ENCODE measurements around the gene RYR3. TPM values are rescaled to one million over a fixed set of nuclear protein-coding genes. Genes with fewer than 3 reads are reported as not detected.

The RYR3 gene
- total RNA-seq, 4 donors from 2014 or later, result 3.7 to 7.2 (median 4.5) TPM

DNA sequence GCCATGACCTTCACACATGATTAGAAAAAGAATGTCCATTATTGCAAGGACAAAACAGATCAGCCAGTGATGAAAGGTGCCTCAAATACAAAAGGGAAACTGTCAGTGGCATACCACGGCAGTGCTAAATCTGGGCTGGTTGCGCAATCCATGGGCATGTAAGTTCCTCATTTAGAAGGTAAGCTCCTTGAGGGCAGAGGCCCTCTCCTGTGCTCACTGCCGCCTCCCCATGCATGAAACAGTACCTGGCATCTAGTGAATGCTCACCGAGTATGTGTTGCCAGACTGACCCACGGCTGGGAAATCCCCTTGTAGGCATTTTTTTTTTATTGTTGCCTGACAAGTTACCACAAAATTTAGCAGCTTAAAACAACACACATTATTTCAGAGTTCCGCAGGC lies 345.4 kb downstream of the RYR3 start:
- DNase-seq (ENCODE audit: extremely low spot score), result no peak
- WGBS, result 89% methylated on average over 6 of the region's 6 CpGs
- intact Hi-C loops (cut with DNase I), result no loop called here
- TF ChIP-seq POLR2A (IDR thresholded peaks at IDR 0.05; ENCODE audit: low read depth) (no peak), EP300 (IDR thresholded peaks at IDR 0.05) (no peak), POLR2AphosphoS5 (IDR thresholded peaks at IDR 0.05) (no peak)
- TF ChIP-seq, protein P1, sequence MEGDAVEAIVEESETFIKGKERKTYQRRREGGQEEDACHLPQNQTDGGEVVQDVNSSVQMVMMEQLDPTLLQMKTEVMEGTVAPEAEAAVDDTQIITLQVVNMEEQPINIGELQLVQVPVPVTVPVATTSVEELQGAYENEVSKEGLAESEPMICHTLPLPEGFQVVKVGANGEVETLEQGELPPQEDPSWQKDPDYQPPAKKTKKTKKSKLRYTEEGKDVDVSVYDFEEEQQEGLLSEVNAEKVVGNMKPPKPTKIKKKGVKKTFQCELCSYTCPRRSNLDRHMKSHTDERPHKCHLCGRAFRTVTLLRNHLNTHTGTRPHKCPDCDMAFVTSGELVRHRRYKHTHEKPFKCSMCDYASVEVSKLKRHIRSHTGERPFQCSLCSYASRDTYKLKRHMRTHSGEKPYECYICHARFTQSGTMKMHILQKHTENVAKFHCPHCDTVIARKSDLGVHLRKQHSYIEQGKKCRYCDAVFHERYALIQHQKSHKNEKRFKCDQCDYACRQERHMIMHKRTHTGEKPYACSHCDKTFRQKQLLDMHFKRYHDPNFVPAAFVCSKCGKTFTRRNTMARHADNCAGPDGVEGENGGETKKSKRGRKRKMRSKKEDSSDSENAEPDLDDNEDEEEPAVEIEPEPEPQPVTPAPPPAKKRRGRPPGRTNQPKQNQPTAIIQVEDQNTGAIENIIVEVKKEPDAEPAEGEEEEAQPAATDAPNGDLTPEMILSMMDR (IDR thresholded peaks at IDR 0.05), result no peak
- no peak overlapping the region for H3K27ac ChIP-seq (replicated peaks in 1 of 4)
- H3K4me1 ChIP-seq, result no peaks in the 10 kb centered on the region
- no peaks in the 10 kb centered on the region for H3K9me3 ChIP-seq
- H3K27me3 ChIP-seq, result no peaks in the 10 kb centered on the region
- no peaks in the 10 kb centered on the region for H3K36me3 ChIP-seq
- H3K4me3 ChIP-seq, result no peak overlapping the region

DNA sequence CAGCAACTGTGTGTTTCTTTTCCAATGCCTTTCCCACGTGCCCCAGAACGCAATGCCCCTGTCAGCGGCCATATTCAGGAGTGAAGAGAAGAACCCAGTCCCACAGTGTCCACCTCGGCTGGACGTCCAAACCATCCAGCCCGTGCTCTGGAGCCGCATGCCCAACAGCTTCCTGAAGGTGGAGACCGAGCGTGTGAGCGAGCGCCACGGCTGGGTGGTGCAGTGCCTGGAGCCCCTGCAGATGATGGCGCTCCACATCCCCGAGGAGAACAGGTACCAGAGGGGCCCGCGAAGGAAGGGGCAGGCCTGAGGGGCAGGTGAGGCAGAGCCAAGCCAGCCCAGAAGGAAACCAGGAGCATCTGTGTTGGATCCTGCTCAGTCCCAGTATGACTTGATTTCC lies 349.4 kb downstream of the RYR3 start:
- no peak overlapping the region for H3K27ac ChIP-seq (replicated peaks in 1 of 4)
- H3K9me3 ChIP-seq, result no peaks in the 10 kb centered on the region
- no peak for TF ChIP-seq EP300 (IDR thresholded peaks at IDR 0.05)
- TF ChIP-seq, protein P1 (IDR thresholded peaks at IDR 0.05), result no peak
- no peak for TF ChIP-seq POLR2AphosphoS5 (IDR thresholded peaks at IDR 0.05)
- no peaks in the 10 kb centered on the region for H3K27me3 ChIP-seq
- intact Hi-C loops (cut with DNase I), result no loop called here
- H3K4me3 ChIP-seq, result no peak overlapping the region
- peaks cover 0 to 25% (median 4%) of the 10 kb centered on the region in 4 donors for H3K36me3 ChIP-seq
- DNase-seq (ENCODE audit: extremely low spot score), result no peak
- H3K4me1 ChIP-seq, result no peaks in the 10 kb centered on the region
- WGBS, result 93% methylated on average over 10 of the region's 16 CpGs

DNA sequence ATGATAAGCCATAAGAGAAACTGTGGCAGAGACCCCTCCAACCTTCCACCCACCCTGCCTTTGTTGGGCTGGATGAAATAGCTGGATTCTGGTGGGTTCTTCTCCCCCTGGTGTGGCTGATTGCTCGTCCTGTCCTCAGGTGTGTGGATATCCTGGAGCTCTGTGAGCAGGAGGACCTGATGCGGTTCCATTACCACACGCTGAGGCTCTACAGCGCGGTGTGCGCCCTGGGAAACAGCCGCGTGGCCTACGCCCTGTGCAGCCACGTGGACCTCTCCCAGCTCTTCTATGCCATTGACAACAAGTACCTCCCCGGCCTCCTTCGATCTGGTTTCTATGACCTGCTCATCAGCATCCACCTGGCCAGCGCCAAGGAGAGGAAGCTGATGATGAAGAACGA lies 351.2 kb downstream of the RYR3 start:
- intact Hi-C loops (cut with DNase I), result no loop called here
- 93% methylated on average over 14 of the region's 14 CpGs for WGBS
- DNase-seq (ENCODE audit: extremely low spot score), result no peak

DNA sequence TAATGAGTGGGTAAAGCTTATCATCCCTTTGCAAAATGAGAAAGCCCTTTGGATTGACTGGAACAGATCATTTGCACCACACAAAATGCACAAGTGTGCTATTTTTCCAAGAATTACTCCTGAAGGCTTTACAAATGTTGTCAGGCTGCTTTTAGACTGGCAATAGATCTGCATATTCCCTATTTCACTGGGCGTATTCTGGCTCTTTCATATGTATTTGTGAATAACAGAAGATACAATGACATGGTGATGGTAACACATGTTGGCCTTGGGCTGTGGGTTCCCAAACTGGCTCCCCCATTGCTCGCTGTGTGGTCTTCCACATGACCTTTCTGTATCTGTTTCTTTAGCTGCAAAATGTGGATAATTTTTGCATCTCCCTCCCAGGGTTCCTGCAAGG lies 354.2 kb downstream of the RYR3 start:
- Histone ChIP-seq H3K27ac (replicated peaks in 1 of 4) (no peak overlapping the region), H3K4me1 (no peaks in the 10 kb centered on the region), H3K9me3 (no peaks in the 10 kb centered on the region), H3K36me3 (peaks cover 0 to 33% (median 4%) of the 10 kb centered on the region in 4 donors), H3K4me3 (no peak overlapping the region), H3K27me3 (no peaks in the 10 kb centered on the region)
- TF ChIP-seq EP300 (IDR thresholded peaks at IDR 0.05), result no peak
- TF ChIP-seq, protein P1 (IDR thresholded peaks at IDR 0.05), result no peak
- no peak for TF ChIP-seq POLR2A (IDR thresholded peaks at IDR 0.05; ENCODE audit: low read depth)
- no peak for TF ChIP-seq POLR2AphosphoS5 (IDR thresholded peaks at IDR 0.05)
- 98% methylated on average over 2 of the region's 2 CpGs for WGBS
- intact Hi-C loops (cut with DNase I), result no loop called here
- no peak for DNase-seq (ENCODE audit: extremely low spot score)

More for the DNA sequence above, 351.2 kb downstream of the RYR3 start:
- no peaks in the 10 kb centered on the region for H3K4me1 ChIP-seq
- TF ChIP-seq EP300 (IDR thresholded peaks at IDR 0.05) (no peak), POLR2AphosphoS5 (IDR thresholded peaks at IDR 0.05) (no peak), POLR2A (IDR thresholded peaks at IDR 0.05; ENCODE audit: low read depth) (no peak)
- TF ChIP-seq, protein P1 (IDR thresholded peaks at IDR 0.05), result no peak
- H3K9me3 ChIP-seq, result no peaks in the 10 kb centered on the region
- H3K36me3 ChIP-seq, result peaks cover 0 to 33% (median 4%) of the 10 kb centered on the region in 4 donors
- H3K27me3 ChIP-seq, result no peaks in the 10 kb centered on the region
- no peak overlapping the region for H3K27ac ChIP-seq (replicated peaks in 1 of 4)
- H3K4me3 ChIP-seq, result no peak overlapping the region

DNA sequence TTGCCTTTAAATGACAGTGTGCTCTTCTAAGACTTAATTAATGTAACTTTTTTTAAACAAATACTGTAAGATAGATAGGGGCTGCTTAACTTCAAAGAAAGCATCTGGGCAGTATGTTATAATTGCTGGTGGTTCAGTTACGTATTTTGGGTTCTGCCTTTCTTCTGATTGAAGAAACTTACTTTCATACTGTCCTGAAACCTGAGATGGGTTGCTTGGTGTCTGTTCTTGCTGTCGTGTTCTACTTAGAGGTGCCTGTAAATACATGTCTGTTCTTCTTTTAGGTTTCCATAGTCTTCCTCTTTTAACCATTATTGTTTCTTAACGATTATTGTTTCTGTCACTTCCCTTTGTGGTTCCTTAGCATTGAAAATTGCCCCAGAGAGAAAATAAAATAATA lies 359.8 kb downstream of the RYR3 start:
- intact Hi-C loops (cut with DNase I), result no loop called here
- 53% methylated on average over 3 of the region's 3 CpGs for WGBS
- Histone ChIP-seq H3K9me3 (no peaks in the 10 kb centered on the region), H3K4me1 (no peaks in the 10 kb centered on the region), H3K36me3 (peaks cover 0 to 12% (median 0%) of the 10 kb centered on the region in 4 donors), H3K27ac (replicated peaks in 1 of 4) (no peak overlapping the region), H3K4me3 (no peak overlapping the region), H3K27me3 (no peaks in the 10 kb centered on the region)
- no peak for DNase-seq (ENCODE audit: extremely low spot score)
- no peak for TF ChIP-seq EP300 (IDR thresholded peaks at IDR 0.05)
- TF ChIP-seq POLR2AphosphoS5 (IDR thresholded peaks at IDR 0.05), result no peak
- TF ChIP-seq, protein P1 (IDR thresholded peaks at IDR 0.05), result no peak
- no peak for TF ChIP-seq POLR2A (IDR thresholded peaks at IDR 0.05; ENCODE audit: low read depth)

Data from esophagus muscularis mucosa (tissue), 4 donors.